Smooth muscle cell (in vitro differentiated cells): ENCODE data around the gene ITGA4. TPM values are rescaled to one million over a fixed set of nuclear protein-coding genes. Genes with fewer than 3 reads are reported as not detected.

ENCODE experiments used
- DNase-seq: peaks from one replicate; lab custom pipeline; 2025; ENCODE audit not compliant: unreplicated experiment; lab: John Stamatoyannopoulos, UW
- H2AFZ ChIP-seq: fragments of 200-600 bp; sonication (generic); 2 replicates; pipeline ENCODE4 v1.6.0; 2016; ENCODE audit warnings: antibody characterized with exemption, low read depth, mild to moderate bottlenecking
- H3F3A ChIP-seq: fragments of 200-600 bp; sonication (generic); 2 replicates; pipeline ENCODE4 v1.6.0; 2017; ENCODE audit warnings: antibody characterized with exemption, low read depth
- H3K27ac ChIP-seq: fragments of 200-600 bp; sonication (generic); 2 replicates; pipeline ENCODE4 v1.5.1; 2016; ENCODE audit warnings: low read depth, mild to moderate bottlenecking
- H3K27me3 ChIP-seq: fragments of 200-600 bp; sonication (generic); 2 replicates; pipeline ENCODE4 v1.6.1; 2016; ENCODE audit warnings: low read depth, mild to moderate bottlenecking
- H3K36me3 ChIP-seq: fragments of 200-600 bp; sonication (generic); 2 replicates; pipeline ENCODE4 v1.5.1; 2016; ENCODE audit warnings: low read depth
- H3K4me1 ChIP-seq: fragments of 200-600 bp; sonication (generic); 2 replicates; pipeline ENCODE4 v1.5.1; 2016; ENCODE audit warnings: low read depth
- H3K4me2 ChIP-seq: fragments of 200-600 bp; sonication (generic); 2 replicates; pipeline ENCODE4 v1.6.0; 2016; ENCODE audit warnings: mild to moderate bottlenecking
- H3K4me3 ChIP-seq: fragments of 200-600 bp; sonication (generic); 2 replicates; pipeline ENCODE4 v1.5.1; 2016; ENCODE audit warnings: mild to moderate bottlenecking
- H3K79me2 ChIP-seq: fragments of 200-600 bp; sonication (generic); 2 replicates; pipeline ENCODE4 v1.6.0; 2016; ENCODE audit warnings: low read depth, mild to moderate bottlenecking
- H3K9ac ChIP-seq: fragments of 200-600 bp; sonication (generic); 2 replicates; pipeline ENCODE4 v1.6.0; 2016; ENCODE audit warnings: low read depth
- H3K9me3 ChIP-seq: fragments of 200-600 bp; sonication (generic); replicated peaks from 2 replicates; pipeline ENCODE4 v1.5.1; 2016; ENCODE audit warnings: low read depth
- H4K20me1 ChIP-seq: fragments of 200-600 bp; sonication (generic); 2 replicates; pipeline ENCODE4 v1.6.0; 2016; ENCODE audit warnings: low read depth
- WGBS: methylation state at CpG from one replicate; pipeline ENCODE4 v1.1.7; 2016; ENCODE audit warnings: low lambda C conversion rate; 5-methylcytosine and 5-hydroxymethylcytosine counted together
- polyA plus RNA-seq: library from polyadenylated mRNA; unstranded; fragments of >200 nt; fragmentation: Nextera tagmentation; extraction: Ambion mirVana; gene quantifications from 2 replicates; pipeline ENCODE4 v1.2.1, GENCODE V29; 2016
- total RNA-seq: library from RNA; depleted of rRNA; stranded (reverse); fragments of >200 nt; gene quantifications from 2 replicates; pipeline ENCODE4 v1.2.3, GENCODE V29; 2014
- TF ChIP-seq, protein P1 (sequence below): fragments of 200-600 bp; sonication (generic); IDR thresholded peaks from 2 replicates; pipeline ENCODE4 v1.5.1; 2017; ENCODE audit warnings: borderline replicate concordance, mild to moderate bottlenecking, antibody characterized with exemption; ENCODE audit not compliant: insufficient read depth, poor library complexity, severe bottlenecking

The ITGA4 gene
- total and polyA plus RNA-seq, 2 experiments from 2014 or later = 7.1 to 16.3 TPM

DNA sequence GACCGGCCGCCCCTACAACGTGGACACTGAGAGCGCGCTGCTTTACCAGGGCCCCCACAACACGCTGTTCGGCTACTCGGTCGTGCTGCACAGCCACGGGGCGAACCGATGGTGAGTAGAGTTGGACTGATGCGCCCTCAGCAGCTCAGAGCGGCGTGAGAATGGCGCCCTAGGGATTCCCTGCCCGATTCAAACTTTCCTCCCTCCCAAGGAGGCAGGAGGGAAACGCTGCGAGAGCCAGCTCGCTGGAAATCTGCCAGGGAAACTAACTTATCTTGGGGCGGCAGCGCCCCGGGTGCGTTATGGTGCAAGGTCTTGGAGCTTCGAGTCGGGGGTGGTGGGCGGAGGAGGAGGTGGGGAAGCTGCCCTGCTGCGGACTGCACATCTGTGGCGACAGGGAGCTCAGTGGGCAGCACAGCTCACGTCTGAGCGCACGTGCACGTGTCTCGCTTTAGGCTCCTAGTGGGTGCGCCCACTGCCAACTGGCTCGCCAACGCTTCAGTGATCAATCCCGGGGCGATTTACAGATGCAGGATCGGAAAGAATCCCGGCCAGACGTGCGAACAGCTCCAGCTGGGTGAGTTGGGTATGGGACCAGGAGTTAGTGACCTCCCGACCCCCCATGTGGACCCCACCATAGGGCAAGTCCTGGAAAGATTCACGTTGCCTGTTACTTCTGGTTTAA is 697 bp downstream of the ITGA4 start:
- no peaks in the 10 kb centered on the region for H3K9me3 ChIP-seq
- H3K27ac ChIP-seq = no peak overlapping the region
- TF ChIP-seq, protein P1, sequence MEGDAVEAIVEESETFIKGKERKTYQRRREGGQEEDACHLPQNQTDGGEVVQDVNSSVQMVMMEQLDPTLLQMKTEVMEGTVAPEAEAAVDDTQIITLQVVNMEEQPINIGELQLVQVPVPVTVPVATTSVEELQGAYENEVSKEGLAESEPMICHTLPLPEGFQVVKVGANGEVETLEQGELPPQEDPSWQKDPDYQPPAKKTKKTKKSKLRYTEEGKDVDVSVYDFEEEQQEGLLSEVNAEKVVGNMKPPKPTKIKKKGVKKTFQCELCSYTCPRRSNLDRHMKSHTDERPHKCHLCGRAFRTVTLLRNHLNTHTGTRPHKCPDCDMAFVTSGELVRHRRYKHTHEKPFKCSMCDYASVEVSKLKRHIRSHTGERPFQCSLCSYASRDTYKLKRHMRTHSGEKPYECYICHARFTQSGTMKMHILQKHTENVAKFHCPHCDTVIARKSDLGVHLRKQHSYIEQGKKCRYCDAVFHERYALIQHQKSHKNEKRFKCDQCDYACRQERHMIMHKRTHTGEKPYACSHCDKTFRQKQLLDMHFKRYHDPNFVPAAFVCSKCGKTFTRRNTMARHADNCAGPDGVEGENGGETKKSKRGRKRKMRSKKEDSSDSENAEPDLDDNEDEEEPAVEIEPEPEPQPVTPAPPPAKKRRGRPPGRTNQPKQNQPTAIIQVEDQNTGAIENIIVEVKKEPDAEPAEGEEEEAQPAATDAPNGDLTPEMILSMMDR = no peak
- H3K4me1 ChIP-seq = peaks cover 10% of the 10 kb centered on the region
- peak overlapping the region; percentile 21 for H3K9ac ChIP-seq
- no peaks in the 10 kb centered on the region for H3F3A ChIP-seq
- peak overlapping the region; percentile 98 for H2AFZ ChIP-seq
- peak overlapping the region; percentile 64 for H3K4me3 ChIP-seq
- H3K4me2 ChIP-seq = peak overlapping the region; percentile 96
- H3K79me2 ChIP-seq = no peaks in the 10 kb centered on the region
- no peaks in the 10 kb centered on the region for H4K20me1 ChIP-seq
- no peaks in the 10 kb centered on the region for H3K27me3 ChIP-seq
- peak; percentile 16 for DNase-seq
- no peaks in the 10 kb centered on the region for H3K36me3 ChIP-seq
- WGBS = 5% methylated on average over 41 of the region's 45 CpGs

DNA sequence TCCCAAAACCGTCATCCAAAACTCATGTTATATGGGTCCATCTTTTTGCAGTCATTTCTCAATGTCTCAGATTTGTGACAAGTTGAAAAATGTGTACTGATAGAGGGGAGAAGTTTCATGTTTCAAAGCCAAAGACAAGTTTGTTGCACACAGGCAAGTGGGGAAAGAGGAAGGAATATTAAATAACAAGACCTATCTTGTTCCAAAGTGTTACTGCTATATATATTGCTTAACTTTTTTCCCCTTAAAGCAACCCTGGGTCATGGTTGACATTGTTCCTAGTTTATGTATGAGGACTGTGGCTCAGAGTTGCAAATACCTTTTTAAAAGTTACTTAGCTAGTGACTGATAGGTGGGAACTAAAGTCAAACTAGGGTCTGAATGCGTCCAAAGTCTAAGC is 1.7 kb downstream of the ITGA4 start:
- TF ChIP-seq, protein P1 = no peak
- Histone ChIP-seq H3K4me3 (no peak overlapping the region), H3F3A (no peaks in the 10 kb centered on the region), H3K9ac (no peak overlapping the region), H3K9me3 (no peaks in the 10 kb centered on the region), H3K4me1 (peaks cover 10% of the 10 kb centered on the region), H3K27me3 (no peaks in the 10 kb centered on the region), H3K36me3 (no peaks in the 10 kb centered on the region), H4K20me1 (no peaks in the 10 kb centered on the region), H3K27ac (no peak overlapping the region), H3K79me2 (no peaks in the 10 kb centered on the region), H3K4me2 (peak overlapping the region; percentile 96), H2AFZ (no peak overlapping the region)
- 80% methylated on average over 2 of the region's 2 CpGs for WGBS
- no peak for DNase-seq

DNA sequence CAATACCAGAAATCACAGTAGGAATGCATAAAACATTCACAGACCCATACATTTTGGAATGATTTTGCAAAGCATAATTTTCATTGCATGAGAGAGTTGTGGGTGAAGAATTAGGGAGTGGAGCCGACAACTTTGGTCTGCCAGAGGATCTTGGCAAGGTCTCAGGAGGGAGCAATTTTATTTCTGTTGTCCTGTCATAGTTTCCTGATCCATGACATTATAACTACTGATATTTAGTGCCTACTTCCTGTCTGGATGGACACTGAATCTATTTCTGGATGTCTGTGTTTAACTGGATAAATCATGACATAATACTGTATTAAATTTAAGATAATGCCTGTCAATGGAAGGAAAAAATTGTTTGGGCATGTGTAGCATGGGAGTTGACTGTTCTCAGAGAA is 2.4 kb downstream of the ITGA4 start:
- H2AFZ ChIP-seq = peak overlapping the region; percentile 21
- no peak overlapping the region for H3K4me3 ChIP-seq
- H4K20me1 ChIP-seq = no peaks in the 10 kb centered on the region
- no peak overlapping the region for H3K9ac ChIP-seq
- no peak overlapping the region for H3K27ac ChIP-seq
- H3K36me3 ChIP-seq = no peaks in the 10 kb centered on the region
- no peaks in the 10 kb centered on the region for H3K79me2 ChIP-seq
- peak overlapping the region; percentile 96 for H3K4me2 ChIP-seq
- no peaks in the 10 kb centered on the region for H3K27me3 ChIP-seq
- TF ChIP-seq, protein P1 = no peak
- 70% methylated on average over 1 of the region's 1 CpG for WGBS
- DNase-seq = no peak
- no peaks in the 10 kb centered on the region for H3F3A ChIP-seq
- H3K9me3 ChIP-seq = no peaks in the 10 kb centered on the region
- H3K4me1 ChIP-seq = peaks cover 10% of the 10 kb centered on the region
